Nephron (organoid): ENCODE data around the gene ALDH2.

Source experiments
- H3K27ac Mint-ChIP-seq, 3 experiments: 2 replicates each; pipeline ENCODE4 v1.8.0; 2020; ENCODE audit warnings: mixed read lengths in 3 of 3, mild to moderate bottlenecking in 2 of 3, moderate library complexity in 1 of 3
- H3K27me3 Mint-ChIP-seq: 2 replicates; pipeline ENCODE4 v1.8.0; 2021; ENCODE audit warnings: low read depth, mild to moderate bottlenecking, moderate library complexity, mixed read lengths
- H3K36me3 Mint-ChIP-seq: 2 replicates; pipeline ENCODE4 v1.8.0; 2020; ENCODE audit warnings: low read depth, mixed read lengths
- H3K4me1 Mint-ChIP-seq: 2 replicates; pipeline ENCODE4 v1.8.0; 2020; ENCODE audit warnings: mixed read lengths
- H3K4me3 Mint-ChIP-seq, 3 experiments: 2 replicates each; pipeline ENCODE4 v1.8.0; 2020; ENCODE audit warnings: mild to moderate bottlenecking in 3 of 3, mixed read lengths in 3 of 3, moderate library complexity in 2 of 3
- H3K9me3 Mint-ChIP-seq: 2 replicates; pipeline ENCODE4 v1.8.0; 2020; ENCODE audit warnings: mixed read lengths
- CTCF ChIP-seq, 3 experiments: fragments of 200-600 bp; sonication (generic); IDR thresholded peaks; one replicate each; pipeline ENCODE4 v1.5.0; 2021; ENCODE audit warnings: antibody characterized with exemption in 3 of 3; ENCODE audit not compliant: unreplicated experiment in 3 of 3

ALDH2 gene

DNA sequence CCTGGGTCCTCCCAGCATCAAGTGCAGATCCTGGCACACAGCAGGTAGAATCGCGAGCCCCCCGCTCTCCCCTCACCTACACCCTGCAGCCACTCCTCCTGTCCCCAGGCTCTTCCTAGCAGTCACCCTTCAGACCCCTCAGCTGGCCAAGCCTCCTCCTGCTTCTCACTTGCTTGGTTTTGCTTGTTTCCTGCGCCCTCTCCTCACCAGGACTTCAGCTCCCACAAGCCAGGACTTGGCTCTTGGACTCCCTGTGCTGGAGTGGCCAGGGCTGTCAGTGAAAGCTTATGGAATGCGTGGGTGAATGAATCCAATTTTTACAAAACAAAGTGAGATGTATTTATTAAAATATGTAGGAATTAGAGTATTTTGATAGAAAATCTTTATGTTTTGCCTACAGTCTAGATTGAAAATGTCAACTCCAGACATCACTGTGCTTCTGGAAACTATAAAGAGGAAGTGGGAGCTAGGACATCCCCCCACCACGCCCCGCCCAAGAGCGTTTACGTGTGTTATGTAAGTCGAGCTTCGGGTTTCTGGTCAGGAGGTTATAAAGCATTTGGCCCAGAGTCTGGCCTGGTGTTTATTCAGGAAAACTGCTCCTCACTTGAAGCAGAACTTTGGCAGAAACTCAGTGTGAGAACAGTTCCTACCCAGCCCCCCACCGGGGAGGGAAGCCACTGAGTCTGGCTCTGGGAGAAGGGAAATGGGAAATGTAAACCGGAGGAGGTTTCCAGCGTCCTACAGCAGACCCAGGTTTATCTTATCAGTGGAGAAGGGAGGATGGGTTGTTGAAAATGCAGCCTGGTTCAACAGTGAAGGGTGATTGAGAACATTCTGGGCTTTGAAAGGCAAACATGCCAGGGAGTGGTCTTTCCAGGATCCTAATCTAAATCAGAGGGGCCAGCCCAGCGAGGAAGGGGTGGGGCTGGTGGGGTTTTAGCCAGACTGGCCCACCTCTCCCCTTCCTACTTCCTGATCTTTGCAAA, 8.8 kb downstream of the ALDH2 start:
- Mint-ChIP-seq H3K9me3 (peaks cover 3% of the 10 kb centered on the region), H3K27ac (peak overlapping the region; percentile 99 to 100 (median 99)), H3K4me1 (peaks cover 40% of the 10 kb centered on the region), H3K4me3 (peak overlapping the region; percentile 69 to 79 (median 71)), H3K36me3 (peaks cover 13% of the 10 kb centered on the region), H3K27me3 (no peaks in the 10 kb centered on the region)
- TF ChIP-seq CTCF (IDR thresholded peaks at IDR 0.05; ENCODE audit: unreplicated experiment in 3 of 3) = no peak

DNA sequence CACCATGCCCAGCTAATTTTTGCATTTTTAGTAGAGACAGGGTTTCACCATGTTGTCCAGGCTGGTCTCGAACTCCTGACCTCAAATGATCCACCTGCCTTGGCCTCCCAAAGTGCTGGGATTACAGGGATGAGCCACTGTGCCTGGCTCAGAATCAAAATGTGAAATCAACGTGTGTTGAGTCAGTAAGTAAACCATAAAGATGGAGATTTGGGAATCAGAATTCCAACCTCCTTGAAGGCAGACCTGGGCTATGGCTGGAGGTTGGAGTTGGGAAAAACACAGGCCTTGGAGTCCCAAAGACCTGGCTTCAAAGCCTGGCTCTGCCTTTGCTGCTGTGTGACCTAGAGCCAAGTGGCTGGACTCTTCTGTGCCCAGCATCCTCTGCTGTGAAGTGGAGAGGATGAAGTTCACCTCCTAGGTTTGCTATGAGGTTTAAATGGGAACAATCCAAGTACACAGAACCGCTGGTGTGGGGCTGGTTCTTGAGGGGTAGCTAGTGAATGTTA, 10.2 kb downstream of the ALDH2 start:
- no peaks in the 10 kb centered on the region for H3K27me3 Mint-ChIP-seq
- peaks cover 25% of the 10 kb centered on the region for H3K36me3 Mint-ChIP-seq
- TF ChIP-seq CTCF (IDR thresholded peaks at IDR 0.05; ENCODE audit: unreplicated experiment in 3 of 3) = no peak
- peaks cover 6% of the 10 kb centered on the region for H3K9me3 Mint-ChIP-seq
- peak overlapping the region; percentile 92 to 100 (median 95) for H3K27ac Mint-ChIP-seq
- no peak overlapping the region for H3K4me3 Mint-ChIP-seq
- H3K4me1 Mint-ChIP-seq = peaks cover 35% of the 10 kb centered on the region

DNA sequence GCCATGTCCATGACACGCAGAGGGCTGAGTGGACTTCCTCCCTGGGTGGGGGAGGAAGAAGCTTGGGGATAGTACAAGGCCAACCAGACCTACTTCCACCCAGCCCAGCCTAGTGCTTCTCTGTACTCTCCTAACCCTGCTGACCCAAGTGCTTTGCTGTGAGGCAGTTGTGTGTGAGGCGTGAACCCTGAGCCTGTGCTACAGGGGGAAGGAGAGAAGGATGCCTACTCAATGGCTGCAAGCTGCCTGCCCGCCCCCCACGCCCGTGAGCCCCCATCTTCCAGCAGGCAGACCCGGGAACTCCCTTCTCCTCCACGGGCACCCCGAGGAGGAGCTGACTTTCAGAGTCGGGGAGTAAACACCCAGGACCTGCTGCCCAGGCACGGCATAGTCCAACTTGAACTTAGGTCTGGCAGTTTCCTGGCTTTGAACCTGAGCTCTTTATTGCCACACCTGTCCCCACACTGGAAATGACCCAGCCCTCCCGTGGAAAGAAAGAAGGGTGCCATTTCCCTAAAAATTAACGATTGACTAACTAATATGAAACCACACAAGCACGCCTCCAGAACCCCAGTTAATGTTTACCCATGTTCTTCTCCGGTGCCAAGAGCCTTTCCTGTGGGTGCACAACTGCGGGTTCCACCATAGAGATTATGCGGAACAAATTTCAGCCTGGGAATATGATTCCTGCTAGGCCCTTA, 10.8 kb downstream of the ALDH2 start:
- Mint-ChIP-seq H3K9me3 (peaks cover 6% of the 10 kb centered on the region), H3K27ac (peak overlapping the region; percentile 92 to 100 (median 95)), H3K4me3 (peak overlapping the region in 2 of 3 experiments; percentile 25 to 40), H3K36me3 (peaks cover 27% of the 10 kb centered on the region), H3K27me3 (no peaks in the 10 kb centered on the region), H3K4me1 (peaks cover 35% of the 10 kb centered on the region)
- TF ChIP-seq CTCF (IDR thresholded peaks at IDR 0.05; ENCODE audit: unreplicated experiment in 3 of 3) = no peak

DNA sequence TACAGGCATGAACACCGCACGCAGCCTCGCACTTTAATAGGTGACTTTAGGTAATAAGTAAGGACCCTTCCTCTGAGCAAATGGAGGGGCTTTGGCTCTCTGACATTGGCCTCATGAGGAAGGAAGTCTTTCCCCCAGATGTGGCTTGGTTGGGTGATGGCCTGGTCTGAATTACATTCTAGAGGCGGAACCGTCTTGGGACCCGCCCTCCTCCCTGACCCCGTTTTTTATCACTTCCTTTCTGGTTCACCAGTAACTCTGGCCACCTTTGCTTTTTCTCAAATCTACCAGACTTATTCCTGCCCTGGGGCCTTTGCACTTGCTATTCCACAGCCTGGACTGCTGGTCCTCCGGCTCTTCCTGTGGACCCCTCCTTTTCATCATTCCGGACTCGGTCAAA, 13.4 kb downstream of the ALDH2 start:
- Mint-ChIP-seq H3K9me3 (peaks cover 6% of the 10 kb centered on the region), H3K4me1 (peaks cover 18% of the 10 kb centered on the region), H3K36me3 (peaks cover 38% of the 10 kb centered on the region), H3K27ac (peak overlapping the region; percentile 9 to 21 (median 9)), H3K4me3 (no peak overlapping the region), H3K27me3 (no peaks in the 10 kb centered on the region)
- no peak for TF ChIP-seq CTCF (IDR thresholded peaks at IDR 0.05; ENCODE audit: unreplicated experiment in 3 of 3)

- peaks cover 42% of the 10 kb centered on the region for H3K36me3 Mint-ChIP-seq
- no peak overlapping the region for H3K4me3 Mint-ChIP-seq
- H3K27ac Mint-ChIP-seq = peak overlapping the region; percentile 9 to 21 (median 9)
- H3K9me3 Mint-ChIP-seq = peaks cover 6% of the 10 kb centered on the region
- H3K27me3 Mint-ChIP-seq = no peaks in the 10 kb centered on the region
- peaks cover 14% of the 10 kb centered on the region for H3K4me1 Mint-ChIP-seq
- no peak for TF ChIP-seq CTCF (IDR thresholded peaks at IDR 0.05; ENCODE audit: unreplicated experiment in 3 of 3)
These were observed 13.9 kb downstream of the ALDH2 start for GRCh38 chr12:111780615-111781014.
